NCI-H526 (cell line): ENCODE data around the gene VAV2.

Experiments used
- DNase-seq, 2 experiments: peaks; one replicate each; lab custom pipeline; 2025; lab: John Stamatoyannopoulos, UW

VAV2 gene

DNA sequence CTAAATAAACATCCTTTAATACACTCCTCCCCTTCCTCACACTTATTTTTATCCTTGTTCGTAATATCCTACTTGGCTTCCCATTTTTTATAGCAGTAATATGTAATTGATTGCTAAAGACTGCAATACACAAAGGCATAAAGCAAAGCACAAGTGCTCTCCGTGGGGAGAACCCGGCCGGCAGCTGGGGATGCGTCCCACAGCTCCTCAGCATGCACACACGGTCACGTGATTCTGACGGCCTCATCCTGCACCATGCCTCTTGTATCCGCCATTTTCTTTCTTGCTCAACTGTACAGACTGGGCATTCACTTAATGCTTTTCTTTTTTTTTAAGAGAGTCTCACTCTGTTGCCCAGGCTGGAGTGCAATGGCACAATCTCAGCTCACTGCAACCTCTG is 36.0 kb upstream of the VAV2 start:
- no peak for DNase-seq

- DNase-seq, result no peak
Observed at GRCh38 chr9:134027561-134027960, 35.4 kb upstream of the VAV2 start.

- no peak for DNase-seq
Observed at GRCh38 chr9:134026981-134027380, 34.9 kb upstream of the VAV2 start.

- DNase-seq, result no peak
Observed at GRCh38 chr9:134026581-134026980, 34.5 kb upstream of the VAV2 start.

DNA sequence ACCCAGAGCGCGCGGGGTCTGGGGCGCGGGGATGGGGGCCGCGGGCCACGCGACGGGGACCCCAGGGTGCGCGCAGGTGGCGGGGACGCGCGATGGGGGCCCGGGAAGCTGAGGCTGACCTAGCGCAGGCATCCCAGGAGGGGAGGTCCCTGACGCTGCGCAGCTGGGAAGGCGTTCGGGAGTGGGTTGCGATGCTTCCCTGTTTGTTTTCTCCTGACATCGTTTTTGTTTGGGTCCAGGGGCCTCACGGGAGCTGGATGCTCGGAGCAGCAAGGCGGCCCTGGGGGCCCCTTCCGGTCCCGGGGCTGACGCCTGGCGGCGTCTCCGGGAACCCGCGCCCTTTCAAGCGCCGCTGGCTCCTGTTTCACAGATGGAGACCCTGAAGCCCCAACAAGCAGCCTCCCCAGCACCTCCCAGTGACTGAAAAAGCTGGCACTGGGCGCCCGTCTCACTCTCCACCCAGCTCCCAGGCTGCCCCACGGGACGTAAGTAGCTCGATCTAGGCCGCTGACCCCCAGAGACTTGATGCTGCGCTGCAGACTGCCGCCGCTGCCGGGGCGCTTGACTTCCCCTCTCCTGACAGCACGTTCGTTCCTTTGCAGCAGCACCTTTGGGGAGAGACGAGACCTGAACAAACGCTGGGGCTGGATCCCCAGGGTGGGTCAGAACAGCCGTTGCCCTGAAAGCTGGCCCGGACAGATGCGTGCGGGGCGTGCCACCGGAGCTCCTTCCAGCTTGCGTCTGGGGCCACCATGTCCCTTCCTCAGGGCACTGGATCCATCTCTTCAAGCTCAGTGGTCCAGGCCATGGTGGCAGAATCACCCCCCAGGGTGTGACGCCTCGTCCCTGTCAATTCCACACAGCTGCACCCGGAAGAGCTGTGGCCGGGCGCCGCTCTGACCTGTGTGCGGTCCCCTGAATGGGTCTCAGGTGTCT is 33.8 kb upstream of the VAV2 start:
- DNase-seq, result peak in 1 of 2 experiments; percentile 46

- peak; percentile 82 to 97 for DNase-seq
Observed at GRCh38 chr9:134024828-134025605, 32.9 kb upstream of the VAV2 start, which contains the start of gene BRD3OS. Gene BRD3OS, plus strand, starts transcription at chr9:134025481. Its CDS starts 1,267 bp downstream, at chr9:134026748.

- DNase-seq, result no peak
Observed at GRCh38 chr9:134024214-134024792, 32.2 kb upstream of the VAV2 start.

GRCh38 chr9:134014946-134015345 is 22.8 kb upstream of the VAV2 start:
- no peak for DNase-seq

DNA sequence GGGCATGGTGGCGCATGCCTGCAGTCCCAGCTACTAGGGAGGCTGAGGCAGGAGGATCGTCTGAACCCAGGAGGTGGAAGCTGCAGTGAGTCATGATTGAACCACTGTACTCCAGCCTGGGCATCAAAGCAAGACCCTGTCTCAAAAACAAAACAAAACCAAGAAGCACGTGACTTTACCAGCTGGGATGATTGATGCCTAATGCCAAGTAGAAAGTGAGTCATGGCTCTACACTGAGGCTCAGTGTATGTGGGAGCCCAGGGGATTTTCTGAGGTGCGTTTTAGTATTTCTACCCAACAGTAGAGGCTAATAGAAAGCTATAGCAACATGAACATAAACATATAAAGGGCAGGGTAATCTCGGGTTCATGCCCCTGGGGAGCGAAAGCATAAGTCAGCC is 19.3 kb upstream of the VAV2 start:
- no peak for DNase-seq

DNA sequence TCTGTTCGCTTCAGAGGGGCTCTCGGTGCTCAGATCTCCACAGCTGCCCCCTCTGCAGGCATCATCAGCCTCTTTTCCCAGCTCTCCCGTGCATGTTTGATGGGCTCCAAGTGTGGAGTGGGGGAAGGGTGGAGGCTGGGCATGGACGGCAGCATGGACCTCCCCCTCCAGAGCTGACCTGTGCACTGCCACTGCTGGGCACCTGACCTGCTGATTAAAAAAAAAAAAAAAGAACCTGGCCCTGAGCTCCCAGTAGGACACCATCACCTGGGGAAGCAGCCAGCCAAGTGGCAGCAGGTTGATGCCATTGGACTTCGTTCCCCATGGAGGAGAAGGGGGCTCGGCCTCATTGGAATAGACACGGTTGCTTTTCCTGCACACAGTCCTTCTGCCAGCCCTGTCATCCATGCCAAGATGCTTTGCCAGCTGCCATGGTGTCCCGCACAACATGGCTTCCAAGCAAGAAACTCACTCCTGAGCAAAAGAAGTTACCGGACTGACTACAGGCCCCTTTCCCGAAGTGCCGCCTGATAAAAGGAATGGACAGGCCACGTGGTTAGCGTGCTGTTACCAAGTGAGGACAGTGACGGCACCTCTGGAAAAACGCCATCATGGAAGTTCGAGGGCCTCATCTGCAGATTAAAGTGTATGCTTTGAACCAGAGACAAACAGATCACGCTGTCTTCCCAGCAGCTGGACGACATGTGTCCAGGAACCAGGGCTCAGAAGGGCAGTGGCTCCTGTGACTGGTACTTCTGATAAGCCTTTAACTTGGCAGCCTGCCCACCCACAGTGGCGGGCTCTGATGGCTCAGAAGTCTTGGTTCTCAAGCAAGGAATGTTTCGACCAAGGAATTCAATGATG is 18.4 kb upstream of the VAV2 start:
- DNase-seq, result no peak

DNA sequence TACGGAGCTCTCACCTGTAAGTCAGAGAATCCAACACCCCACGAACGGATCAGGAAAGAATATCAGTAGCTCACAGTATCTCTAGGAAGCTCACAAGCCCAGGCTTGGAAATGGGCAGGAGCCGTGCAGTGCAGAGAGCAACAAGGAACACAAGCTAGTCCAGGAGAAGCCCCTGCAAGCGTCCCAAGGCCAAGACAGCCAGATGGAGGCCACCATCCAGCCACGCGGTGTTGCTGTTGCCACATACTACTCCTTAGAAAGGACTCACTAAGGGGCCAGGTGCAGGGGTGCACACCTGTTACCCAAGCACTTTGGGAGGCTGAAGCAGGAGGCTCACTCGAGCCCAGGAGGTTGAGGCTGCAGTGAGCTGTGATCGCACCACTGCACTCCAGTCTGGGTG is 15.4 kb upstream of the VAV2 start:
- DNase-seq, result no peak

GRCh38 chr9:134007150-134007549 is 15.0 kb upstream of the VAV2 start:
- DNase-seq, result no peak

DNA sequence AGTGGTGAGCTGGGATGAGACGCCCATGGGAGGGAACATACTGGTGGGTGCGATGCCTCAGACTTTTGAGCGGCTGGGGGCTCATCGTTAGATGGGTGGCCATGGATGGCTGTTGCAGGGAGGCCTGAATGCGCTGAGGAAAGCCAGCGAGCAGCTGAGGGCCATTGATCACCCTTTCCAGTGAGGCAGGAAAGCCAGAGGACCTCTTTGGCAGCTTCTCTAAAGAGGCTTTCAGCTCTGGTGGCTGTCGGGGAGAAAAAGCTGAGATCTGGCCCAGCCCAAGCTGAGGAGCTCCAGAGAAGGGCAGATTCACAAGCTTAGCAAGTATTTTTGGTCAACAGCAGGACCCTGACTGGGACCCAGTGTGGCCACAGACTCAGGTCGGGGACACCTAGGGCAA is 13.3 kb upstream of the VAV2 start:
- DNase-seq, result no peak

- DNase-seq, result no peak
Observed at GRCh38 chr9:134004881-134005280, 12.8 kb upstream of the VAV2 start.

DNA sequence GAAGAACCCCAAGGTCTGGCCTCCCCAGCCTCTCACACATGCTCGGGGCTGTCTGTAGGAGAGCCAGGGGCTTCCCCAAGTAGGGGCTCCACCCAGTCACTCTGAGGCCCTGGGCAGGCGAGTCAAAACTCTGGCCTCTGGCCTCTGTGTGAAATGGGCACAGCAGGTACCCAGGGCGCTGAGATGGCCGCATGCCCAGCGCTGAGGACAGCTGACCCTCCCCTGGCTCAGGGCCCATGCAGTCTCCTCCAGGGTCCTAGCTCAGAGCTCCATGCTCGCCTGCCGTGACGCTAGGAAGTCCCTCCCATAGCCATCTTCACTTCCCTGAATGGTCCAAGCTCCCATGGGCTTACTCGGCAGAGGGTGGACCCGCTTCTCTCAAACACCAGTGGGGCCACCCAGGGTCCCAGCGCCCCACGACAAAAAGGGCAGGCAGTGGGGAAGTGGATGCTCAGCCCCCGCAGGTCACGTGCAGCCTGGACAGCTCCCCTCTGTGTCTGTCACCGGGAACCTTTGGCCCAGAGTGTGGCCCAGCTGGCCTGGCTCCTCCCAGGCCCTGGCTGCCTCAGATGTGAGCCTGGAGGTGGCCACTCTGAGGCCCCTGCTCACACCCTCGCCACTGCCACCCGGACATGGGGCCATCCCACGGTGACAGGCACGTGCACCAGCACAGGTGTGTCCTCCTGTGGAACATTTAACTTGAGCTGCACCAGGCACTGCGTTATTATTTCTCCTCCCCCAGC is 12.2 kb upstream of the VAV2 start:
- no peak for DNase-seq

GRCh38 chr9:134003237-134003636 is 11.1 kb upstream of the VAV2 start:
- DNase-seq, result no peak

DNA sequence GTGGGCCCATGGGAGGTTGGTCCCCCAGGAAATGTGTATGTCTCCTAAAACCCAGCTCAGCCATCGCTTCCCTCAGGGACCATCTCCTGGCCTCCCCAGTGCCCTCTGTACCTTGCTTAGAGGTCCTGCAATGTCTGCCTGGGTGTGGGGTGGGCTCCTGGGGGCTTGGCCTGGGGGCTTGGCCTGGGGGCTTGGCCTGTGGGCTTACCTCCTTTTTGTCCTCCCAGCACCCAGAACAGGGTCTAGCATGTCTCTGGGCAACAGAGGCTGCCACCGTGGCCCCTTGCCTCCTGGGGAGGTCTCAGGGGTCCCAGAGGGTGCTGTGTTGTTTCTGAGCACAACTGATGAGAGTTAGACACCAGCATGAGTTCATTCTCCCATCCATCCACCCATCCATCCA is 10.7 kb upstream of the VAV2 start:
- no peak for DNase-seq

DNA sequence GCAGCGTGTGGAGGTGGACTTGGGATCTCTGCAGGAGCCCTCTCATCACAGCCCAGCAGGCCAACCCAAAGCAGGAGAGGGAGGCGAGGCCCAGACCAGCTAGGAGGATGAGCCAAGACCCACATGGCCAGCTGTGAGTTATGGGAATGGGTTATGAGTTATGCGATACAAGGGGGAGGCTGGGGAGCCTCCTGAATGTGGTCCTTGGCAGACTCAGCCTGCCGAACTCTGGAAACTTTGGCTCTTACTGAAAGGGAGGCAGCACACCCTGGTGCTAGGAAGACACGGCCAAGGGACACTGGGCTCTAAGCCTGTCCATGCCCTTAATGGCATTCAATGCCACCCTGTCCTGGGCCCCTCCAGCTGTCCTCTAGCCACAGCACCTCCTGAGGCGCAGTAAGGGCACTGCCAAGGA is 7.7 kb upstream of the VAV2 start:
- no peak for DNase-seq

DNA sequence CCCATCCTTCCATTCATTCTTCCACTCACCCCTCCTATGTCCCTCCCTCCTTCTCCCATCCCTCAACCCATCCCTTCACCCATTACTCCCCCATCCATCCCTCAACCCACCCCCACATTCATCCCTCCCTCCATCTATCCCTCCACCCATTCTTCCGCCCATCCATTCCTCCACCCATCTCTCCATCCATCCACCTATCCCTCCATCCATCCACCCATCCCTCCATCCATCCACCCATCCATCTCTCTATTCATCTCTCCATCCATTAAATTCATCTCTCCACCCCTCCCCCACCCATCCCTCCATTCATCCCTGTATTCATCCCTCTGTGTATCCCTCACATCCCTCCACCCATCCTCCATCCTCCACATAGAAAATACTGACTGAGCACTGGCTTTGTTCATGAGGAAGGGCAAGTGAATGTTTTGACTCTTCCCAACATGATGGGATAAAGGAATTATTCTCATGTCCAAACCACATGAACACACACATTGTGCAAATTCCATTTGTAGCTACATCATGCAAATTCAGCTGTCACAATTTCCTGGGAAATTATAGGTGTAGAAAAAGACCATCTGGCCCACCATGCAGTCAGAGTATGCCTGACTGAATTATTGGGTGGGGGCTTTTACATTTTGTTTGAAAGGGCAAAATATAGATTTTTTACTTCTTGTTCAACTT is 6.9 kb upstream of the VAV2 start:
- DNase-seq, result no peak

DNA sequence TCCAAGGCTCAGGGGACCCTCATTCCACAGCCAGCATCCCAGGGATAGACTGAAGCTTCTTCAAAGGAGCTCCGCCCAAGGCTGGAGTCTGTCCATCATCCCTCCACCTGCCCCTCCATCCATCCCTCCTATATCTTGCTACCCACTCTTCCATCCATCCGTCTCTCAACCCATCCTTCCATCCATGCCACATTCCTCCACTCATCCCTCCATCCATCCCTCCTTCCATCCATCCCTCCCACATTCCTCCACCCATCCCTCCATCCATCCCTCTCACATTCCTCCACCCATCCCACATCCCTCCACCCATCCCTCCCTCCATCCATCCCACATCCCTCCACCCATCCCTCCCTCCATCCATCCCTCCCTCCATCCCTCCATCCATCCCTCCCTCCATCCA is 5.5 kb upstream of the VAV2 start:
- DNase-seq, result no peak
